Measurements from ENCODE around the gene CACNB1.

CACNB1 gene

GRCh38 chr17:39197380-39198185 lies at the start of gene CACNB1:
CACNB1 (minus strand) TSS chr17:39197669; CDS start chr17:39197495, 174 bp downstream.
- Histone ChIP-seq H3K36me3 (peaks cover 41% of the 10 kb centered on the region), H3K9me3 (no peaks in the 10 kb centered on the region), H3K27ac (peak within 1 kb of the TSS; percentile 80), H3K4me2 (peak within 1 kb of the TSS; percentile 98), H3K9ac (peak within 1 kb of the TSS; percentile 86), H3K27me3 (no peaks in the 10 kb centered on the region), H3K4me3 (peak within 1 kb of the TSS; percentile 87), H4K20me1 (peaks cover 55% of the 10 kb centered on the region), H3K4me1 (peaks cover 72% of the 10 kb centered on the region)
- TF ChIP-seq Cebpa-rat (IDR thresholded peaks at IDR 0.05): no peak

- Histone ChIP-seq H3K27ac (no peak overlapping the region), H3K4me2 (no peak overlapping the region), H3K9me3 (no peaks in the 10 kb centered on the region), H3K9ac (no peak overlapping the region), H3K27me3 (no peaks in the 10 kb centered on the region), H4K20me1 (peaks cover 7% of the 10 kb centered on the region), H3K4me1 (peaks cover 53% of the 10 kb centered on the region), H3K4me3 (no peak overlapping the region), H3K36me3 (no peaks in the 10 kb centered on the region)
- no peak for TF ChIP-seq Cebpa-rat (IDR thresholded peaks at IDR 0.05)
These were observed 48.8 kb upstream of the CACNB1 start for GRCh38 chr17:39246274-39246673.

GRCh38 chr17:39244600-39245570 lies 47.4 kb upstream of the CACNB1 start:
- Histone ChIP-seq H3K27ac (peak overlapping the region; percentile 64), H3K4me3 (peak overlapping the region; percentile 53), H4K20me1 (peaks cover 7% of the 10 kb centered on the region), H3K27me3 (no peaks in the 10 kb centered on the region), H3K4me2 (peak overlapping the region; percentile 97), H3K9me3 (no peaks in the 10 kb centered on the region), H3K36me3 (no peaks in the 10 kb centered on the region), H3K4me1 (peaks cover 56% of the 10 kb centered on the region), H3K9ac (peak overlapping the region; percentile 20; the same call in 1 of the 2 replicates)
- no peak for TF ChIP-seq Cebpa-rat (IDR thresholded peaks at IDR 0.05)

GRCh38 chr17:39244016-39244599 lies 46.6 kb upstream of the CACNB1 start:
- Histone ChIP-seq H3K9ac (peak overlapping the region; percentile 20; the same call in 1 of the 2 replicates), H3K36me3 (no peaks in the 10 kb centered on the region), H4K20me1 (peaks cover 7% of the 10 kb centered on the region), H3K9me3 (no peaks in the 10 kb centered on the region), H3K4me2 (peak overlapping the region; percentile 97), H3K4me3 (peak overlapping the region; percentile 53), H3K4me1 (peaks cover 64% of the 10 kb centered on the region), H3K27me3 (no peaks in the 10 kb centered on the region), H3K27ac (peak overlapping the region; percentile 64)
- no peak for TF ChIP-seq Cebpa-rat (IDR thresholded peaks at IDR 0.05)

- H3K4me3 ChIP-seq: no peak overlapping the region; the same call in 1 of the 2 replicates
These were observed 45.7 kb upstream of the CACNB1 start for GRCh38 chr17:39243155-39243554.

GRCh38 chr17:39240631-39241030 lies 43.2 kb upstream of the CACNB1 start:
- no peak for TF ChIP-seq Cebpa-rat (IDR thresholded peaks at IDR 0.05)
- Histone ChIP-seq H3K9me3 (no peaks in the 10 kb centered on the region), H4K20me1 (peaks cover 7% of the 10 kb centered on the region), H3K4me3 (no peak overlapping the region), H3K4me2 (no peak overlapping the region), H3K36me3 (no peaks in the 10 kb centered on the region), H3K9ac (no peak overlapping the region), H3K27ac (no peak overlapping the region), H3K4me1 (peaks cover 84% of the 10 kb centered on the region), H3K27me3 (no peaks in the 10 kb centered on the region)

More at GRCh38 chr17:39243155-39243554, 45.7 kb upstream of the CACNB1 start:
- no peaks in the 10 kb centered on the region for H3K27me3 ChIP-seq
- no peak for TF ChIP-seq Cebpa-rat (IDR thresholded peaks at IDR 0.05)
- H4K20me1 ChIP-seq: peaks cover 7% of the 10 kb centered on the region
- H3K4me2 ChIP-seq: peak overlapping the region; percentile 97
- no peak overlapping the region; the same call in 1 of the 2 replicates for H3K9ac ChIP-seq
- no peaks in the 10 kb centered on the region for H3K36me3 ChIP-seq
- H3K27ac ChIP-seq: no peak overlapping the region
- H3K9me3 ChIP-seq: no peaks in the 10 kb centered on the region
- H3K4me1 ChIP-seq: peaks cover 69% of the 10 kb centered on the region

GRCh38 chr17:39239640-39240314 lies 42.3 kb upstream of the CACNB1 start:
- no peak overlapping the region for H3K9ac ChIP-seq
- H3K4me2 ChIP-seq: peak overlapping the region; percentile 75
- TF ChIP-seq Cebpa-rat (IDR thresholded peaks at IDR 0.05): no peak
- H3K9me3 ChIP-seq: no peaks in the 10 kb centered on the region
- H3K27ac ChIP-seq: no peak overlapping the region
- H3K36me3 ChIP-seq: no peaks in the 10 kb centered on the region
- H3K4me3 ChIP-seq: no peak overlapping the region
- H3K4me1 ChIP-seq: peaks cover 90% of the 10 kb centered on the region
- H3K27me3 ChIP-seq: no peaks in the 10 kb centered on the region
- peaks cover 7% of the 10 kb centered on the region for H4K20me1 ChIP-seq

GRCh38 chr17:39238311-39238972 lies 41.0 kb upstream of the CACNB1 start:
- H3K27me3 ChIP-seq: no peaks in the 10 kb centered on the region
- H3K27ac ChIP-seq: peak overlapping the region; percentile 47; the same call in 1 of the 2 replicates
- H3K4me2 ChIP-seq: peak overlapping the region; percentile 75
- H3K4me1 ChIP-seq: peaks cover 79% of the 10 kb centered on the region
- no peak overlapping the region for H3K4me3 ChIP-seq
- H3K9me3 ChIP-seq: no peaks in the 10 kb centered on the region
- no peak for TF ChIP-seq Cebpa-rat (IDR thresholded peaks at IDR 0.05)
- H3K9ac ChIP-seq: no peak overlapping the region; the same call in 1 of the 2 replicates
- no peaks in the 10 kb centered on the region for H3K36me3 ChIP-seq
- no peaks in the 10 kb centered on the region for H4K20me1 ChIP-seq

Measured in BLaER1 (cell line).